NCI-H748 (cell line): Measurements from ENCODE around the gene ATP2A3.

Experiments used
- DNase-seq: peaks from one replicate; lab custom pipeline; 2025; ENCODE audit not compliant: unreplicated experiment; lab: John Stamatoyannopoulos, UW

ATP2A3 gene

GRCh38 chr17:3973495-3974137 is 9.4 kb upstream of the ATP2A3 start:
- no peak for DNase-seq

GRCh38 chr17:3972931-3973330 is 8.7 kb upstream of the ATP2A3 start:
- no peak for DNase-seq

GRCh38 chr17:3972281-3972731 is 8.1 kb upstream of the ATP2A3 start:
- DNase-seq = no peak

- no peak for DNase-seq
Observed at GRCh38 chr17:3970668-3971067, 6.4 kb upstream of the ATP2A3 start.

- DNase-seq = no peak
Observed at GRCh38 chr17:3969963-3970362, 5.7 kb upstream of the ATP2A3 start.

- DNase-seq = no peak
Observed at GRCh38 chr17:3968886-3969524, 4.8 kb upstream of the ATP2A3 start.

- no peak for DNase-seq
Observed at GRCh38 chr17:3968015-3968414, 3.8 kb upstream of the ATP2A3 start.

GRCh38 chr17:3966720-3967363 is 2.6 kb upstream of the ATP2A3 start:
- DNase-seq = no peak

- peak; percentile 86 for DNase-seq
Observed at GRCh38 chr17:3965118-3965800, 1.0 kb upstream of the ATP2A3 start.

GRCh38 chr17:3963237-3964201 is 718 bp downstream of the ATP2A3 start:
- peak; percentile 70 for DNase-seq

GRCh38 chr17:3962965-3963236 is 1.3 kb downstream of the ATP2A3 start:
- no peak for DNase-seq

GRCh38 chr17:3962217-3962964 is 1.8 kb downstream of the ATP2A3 start:
- DNase-seq = no peak

- DNase-seq = no peak
Observed at GRCh38 chr17:3961564-3962047, 2.6 kb downstream of the ATP2A3 start.

GRCh38 chr17:3960764-3961163 is 3.5 kb downstream of the ATP2A3 start:
- no peak for DNase-seq

GRCh38 chr17:3959921-3960601 is 4.2 kb downstream of the ATP2A3 start:
- peak; percentile 60 for DNase-seq

- peak; percentile 100 for DNase-seq
Observed at GRCh38 chr17:3959295-3959899, 4.8 kb downstream of the ATP2A3 start.

GRCh38 chr17:3957735-3958599 is 6.3 kb downstream of the ATP2A3 start:
- no peak for DNase-seq

- DNase-seq = peak; percentile 95
Observed at GRCh38 chr17:3956983-3957382, 7.3 kb downstream of the ATP2A3 start.
